Colon (tissue), 2 donors: ENCODE results near the gene FNDC8.
"Not testable (repeated sequence)": the region's sequence is repeated elsewhere in the genome, so short reads cannot be mapped to it uniquely, and the experiment has no call there.

Experiments used
- FAIRE-seq: peaks from 2 replicates; lab custom pipeline; 2012; peaks lifted over from hg19 to GRCh38; lab: Jason Lieb, UNC
- donor health status: control.
- donor health status: control.

Gene FNDC8

DNA sequence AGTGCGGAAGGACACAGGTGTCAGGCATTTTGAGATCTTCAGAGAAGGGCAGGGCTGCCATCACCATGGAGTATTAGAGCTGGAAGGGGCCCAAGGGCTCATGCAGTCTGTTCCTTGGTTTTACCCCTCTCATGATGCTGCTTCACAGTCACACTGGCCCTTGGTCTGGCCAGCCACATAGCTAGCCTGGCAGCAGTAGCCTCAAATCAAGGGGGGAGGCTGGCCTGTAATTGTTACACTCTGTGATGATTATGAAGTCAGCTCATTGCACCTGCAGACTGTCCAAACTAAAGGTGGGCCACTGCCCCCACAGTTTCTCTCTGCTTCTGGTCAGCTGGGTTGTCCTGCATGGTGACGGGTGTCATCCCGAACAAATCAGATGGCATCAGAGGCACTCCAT lies at the start of gene FNDC8:
Gene FNDC8 (plus strand): TSS at position 301 of the 400 bp plus-strand sequence. CDS start 79 bp downstream, at position 380.
- no peak for FAIRE-seq

DNA sequence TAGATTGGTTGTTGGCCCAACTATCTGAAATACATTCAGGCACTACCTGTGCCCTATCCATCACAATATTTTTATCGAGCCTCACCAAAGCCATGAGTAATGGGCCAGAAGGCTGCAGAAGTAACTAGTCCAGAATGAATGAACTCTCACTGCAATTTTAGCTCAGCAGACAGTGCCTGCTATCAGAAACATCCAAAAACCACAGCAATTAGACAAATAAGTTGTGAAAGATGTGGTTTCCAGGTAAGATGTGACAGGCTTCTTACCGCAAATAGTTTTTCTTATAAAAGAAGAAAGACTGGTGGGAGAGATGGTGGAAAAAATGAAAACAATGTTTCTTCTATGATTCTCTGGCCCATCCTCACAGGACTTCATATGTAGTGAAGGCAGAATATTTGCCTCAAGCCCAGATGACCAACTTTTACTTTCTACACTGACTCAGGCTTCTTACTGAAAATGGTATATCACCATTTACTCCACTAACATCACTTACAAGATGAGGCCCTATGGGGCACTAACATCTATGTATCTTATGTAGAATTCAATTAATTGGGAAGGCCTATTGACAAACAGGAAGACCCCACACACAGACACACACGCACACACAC lies 48.1 kb upstream of the FNDC8 start:
- no peak for FAIRE-seq

DNA sequence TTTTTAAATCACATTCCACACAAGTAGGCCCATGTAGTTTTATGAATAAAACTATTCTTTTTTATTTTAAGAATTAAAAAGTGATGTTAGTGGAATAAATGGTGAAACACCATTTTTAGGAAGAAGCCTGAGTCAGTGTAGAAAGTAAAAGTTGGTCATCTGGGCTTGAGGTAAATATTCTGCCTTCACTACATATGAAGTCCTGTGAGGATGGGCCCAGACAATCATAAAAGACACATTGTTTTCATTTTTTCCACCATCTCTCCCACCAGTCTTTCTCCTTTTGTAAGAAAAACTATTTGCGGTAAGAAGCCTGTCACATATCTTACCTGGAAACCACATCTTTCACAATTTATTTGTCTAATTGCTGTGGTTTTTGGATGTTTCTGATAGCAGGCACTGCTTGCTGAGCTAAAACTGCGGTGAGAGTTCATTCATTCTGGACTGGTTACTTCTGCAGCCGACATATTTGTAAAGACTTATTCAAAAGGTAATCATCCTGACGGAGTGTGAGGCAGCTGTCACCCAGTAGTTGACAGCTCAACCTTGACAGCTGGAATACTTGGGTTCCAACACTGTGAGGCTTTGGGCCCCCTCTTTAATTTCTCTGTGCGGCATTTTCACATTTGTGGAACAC lies 47.3 kb upstream of the FNDC8 start:
- no peak for FAIRE-seq

DNA sequence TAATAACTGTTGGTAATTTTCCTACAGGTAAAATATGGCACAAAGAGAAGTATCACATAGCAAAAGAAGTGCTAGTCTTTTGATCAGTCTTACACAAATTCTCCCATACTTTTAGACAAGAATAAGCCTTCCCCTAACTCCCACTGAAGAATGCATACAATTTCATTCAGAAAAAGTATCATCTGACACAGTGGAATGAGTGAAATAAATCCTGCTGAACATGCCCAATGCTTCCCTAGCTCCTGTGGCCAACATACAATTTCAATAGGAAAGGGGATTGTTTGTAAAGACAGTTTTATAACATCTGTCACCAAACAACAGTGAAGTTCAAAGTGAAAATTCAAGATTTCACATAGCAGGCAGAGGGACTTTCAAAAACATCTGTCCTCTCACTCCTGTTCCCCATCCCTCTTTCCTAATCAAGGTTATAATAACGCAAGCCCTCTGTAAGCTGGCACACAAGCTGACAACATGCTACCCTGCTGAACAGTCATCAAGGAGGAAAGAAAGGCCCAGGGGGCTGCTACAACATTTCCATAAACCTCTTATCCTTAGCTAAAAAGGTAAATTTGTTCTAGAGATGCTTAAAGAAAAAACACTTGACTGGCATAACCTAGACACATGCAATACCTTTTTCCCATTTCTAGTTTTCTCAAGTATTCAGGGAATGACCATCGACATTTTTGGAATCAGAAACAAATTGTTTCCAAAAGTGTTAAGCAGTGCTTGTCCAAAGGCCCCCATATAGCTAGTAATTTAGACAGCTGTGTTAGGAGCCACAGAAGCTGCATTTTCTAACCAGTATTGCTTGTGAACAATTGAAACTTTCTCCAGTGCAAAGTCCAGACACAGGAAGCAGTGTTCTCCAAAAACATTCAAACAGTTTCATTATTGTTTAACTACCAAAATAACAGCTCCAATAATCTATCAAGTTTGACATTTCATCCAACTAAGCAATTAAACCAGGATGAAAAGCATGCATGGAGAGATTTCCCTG lies 46.4 kb upstream of the FNDC8 start:
- FAIRE-seq, result no peak

DNA sequence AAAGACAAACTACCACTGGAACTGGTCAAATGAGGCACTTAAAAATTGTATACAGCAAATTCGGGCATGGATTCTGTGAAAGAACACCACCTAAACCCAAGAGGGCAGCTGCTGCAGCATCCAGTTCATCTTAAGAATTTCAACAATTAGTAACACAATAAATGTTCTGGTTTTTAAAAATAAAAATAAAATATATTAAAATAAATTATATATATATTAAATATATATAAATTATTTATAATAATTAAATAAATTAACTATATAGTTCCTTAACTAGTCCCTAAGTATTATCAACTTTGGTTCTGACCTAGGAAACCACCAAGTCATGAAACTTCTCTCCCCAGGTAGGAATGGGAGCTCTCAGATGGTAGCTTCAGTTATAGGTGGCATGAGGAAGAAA lies 44.5 kb upstream of the FNDC8 start:
- no peak for FAIRE-seq

DNA sequence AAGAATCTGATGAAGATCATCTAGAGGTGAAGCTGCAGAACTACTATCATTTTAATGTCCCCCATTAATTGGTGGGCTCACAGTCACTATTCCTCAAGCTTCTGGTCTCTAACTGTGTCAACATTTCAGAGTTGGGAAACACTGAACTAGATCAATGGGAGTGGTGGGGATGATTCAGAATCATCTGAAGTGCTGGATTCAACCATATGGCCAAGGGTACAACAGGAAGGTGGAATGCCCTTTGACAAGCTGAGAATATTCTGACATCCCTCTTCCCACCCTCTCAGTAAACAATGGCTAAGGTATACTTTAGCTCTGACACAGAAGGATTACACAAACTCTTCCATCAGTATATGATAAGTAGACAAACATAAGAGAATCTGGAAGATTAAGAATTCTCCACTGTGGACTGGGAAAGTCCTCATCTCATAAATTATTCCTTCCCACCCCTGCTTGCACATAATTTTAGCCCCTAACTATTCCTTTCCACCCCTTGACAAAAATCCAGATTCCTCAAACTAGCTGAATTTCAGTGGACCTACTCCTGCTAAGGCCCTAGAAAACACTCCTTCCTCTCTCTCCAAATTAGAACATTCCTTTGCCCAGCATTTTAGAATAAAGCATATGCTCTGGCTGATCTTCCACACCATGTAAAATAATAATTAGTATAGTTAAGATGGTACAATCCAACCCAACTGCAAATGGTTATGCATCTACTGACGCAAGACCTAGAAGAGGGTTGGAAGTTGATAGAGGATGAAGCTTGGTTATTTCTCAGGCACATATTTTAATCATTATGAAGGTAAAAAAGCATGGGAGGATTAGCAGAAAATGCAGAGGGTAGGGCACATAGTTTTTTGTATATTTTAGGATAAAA lies 41.6 kb upstream of the FNDC8 start:
- FAIRE-seq, result no peak

DNA sequence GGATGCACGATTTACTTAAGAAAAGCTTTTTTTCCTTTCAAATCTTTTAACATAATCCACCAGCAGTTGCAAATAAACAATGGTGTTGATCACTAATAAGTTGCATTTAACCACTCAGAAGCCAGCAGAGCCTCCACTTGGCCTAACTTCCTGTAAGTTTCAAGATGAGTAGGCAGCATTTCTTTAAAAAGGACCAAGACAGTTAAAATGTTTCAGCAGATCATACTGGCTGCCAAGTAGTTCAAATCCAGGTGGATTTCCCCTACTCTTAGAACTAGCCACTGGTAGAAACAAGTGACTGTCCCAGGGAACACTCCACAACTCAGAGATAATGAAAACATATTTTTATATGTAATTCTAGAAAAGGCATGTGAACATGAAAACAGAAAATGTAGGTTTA lies 40.9 kb upstream of the FNDC8 start:
- FAIRE-seq, result no peak

DNA sequence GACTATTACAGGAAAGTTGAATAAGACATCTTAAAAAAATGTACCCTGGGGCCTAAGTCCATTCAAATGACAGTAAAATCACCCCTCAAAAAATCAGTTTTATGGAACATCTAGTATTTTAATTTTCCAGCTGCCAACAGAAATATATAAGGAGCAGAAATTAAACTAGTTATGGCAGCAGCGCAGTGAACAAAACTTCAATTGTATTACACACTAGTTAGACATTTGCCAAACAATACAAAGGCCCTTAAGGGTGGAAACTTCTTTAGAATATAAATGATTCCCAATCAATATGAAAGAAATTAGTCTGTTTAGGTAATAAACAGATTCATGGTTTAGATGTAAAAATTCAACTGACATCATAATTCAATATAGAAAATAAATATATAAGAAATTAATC lies 39.8 kb upstream of the FNDC8 start:
- FAIRE-seq, result no peak

DNA sequence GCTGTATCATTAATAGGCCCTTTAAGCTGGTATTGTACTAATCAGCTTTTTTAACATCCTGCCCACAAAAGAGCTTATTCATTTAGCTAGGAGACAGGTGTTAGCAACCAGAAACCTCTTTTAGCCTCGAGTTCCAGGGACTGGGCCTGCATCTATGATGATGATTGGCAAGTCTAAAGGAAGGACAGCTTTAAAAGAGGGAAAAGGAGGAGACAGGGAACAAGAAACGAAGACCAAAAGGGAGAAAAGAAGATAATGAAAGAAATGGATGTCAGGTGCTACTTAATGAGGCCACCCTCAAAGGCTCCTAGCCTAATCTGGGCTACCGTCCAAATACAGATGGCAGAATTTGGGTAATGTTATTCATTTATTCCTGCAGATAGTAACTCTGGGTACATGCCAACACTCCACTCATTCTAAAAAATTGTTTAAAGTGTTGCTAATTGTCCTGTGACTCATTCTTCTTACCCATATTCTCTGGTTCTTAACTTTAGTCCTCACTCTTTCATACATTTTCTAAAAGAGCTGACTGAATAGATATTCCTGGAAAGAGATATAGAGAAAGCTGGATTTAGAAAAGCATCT lies 39.2 kb upstream of the FNDC8 start:
- FAIRE-seq, result no peak

DNA sequence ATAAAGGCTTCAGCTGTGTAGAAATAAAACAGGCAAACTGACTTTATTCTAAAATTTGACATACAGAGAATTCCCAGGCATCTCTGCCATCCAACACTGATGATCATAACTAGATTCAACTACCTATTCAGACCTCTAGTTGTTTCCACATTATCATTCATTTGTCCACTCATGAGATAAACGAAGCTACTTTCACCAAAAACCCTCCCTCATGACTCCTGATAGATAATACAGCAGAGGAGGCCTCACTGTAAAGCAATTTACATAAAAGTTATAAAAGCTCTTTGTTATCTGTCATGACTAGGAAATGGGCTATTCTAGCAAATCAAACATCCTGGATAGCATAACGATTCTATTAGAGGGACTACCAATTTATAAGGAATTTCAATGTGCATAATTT lies 38.3 kb upstream of the FNDC8 start:
- FAIRE-seq, result no peak

DNA sequence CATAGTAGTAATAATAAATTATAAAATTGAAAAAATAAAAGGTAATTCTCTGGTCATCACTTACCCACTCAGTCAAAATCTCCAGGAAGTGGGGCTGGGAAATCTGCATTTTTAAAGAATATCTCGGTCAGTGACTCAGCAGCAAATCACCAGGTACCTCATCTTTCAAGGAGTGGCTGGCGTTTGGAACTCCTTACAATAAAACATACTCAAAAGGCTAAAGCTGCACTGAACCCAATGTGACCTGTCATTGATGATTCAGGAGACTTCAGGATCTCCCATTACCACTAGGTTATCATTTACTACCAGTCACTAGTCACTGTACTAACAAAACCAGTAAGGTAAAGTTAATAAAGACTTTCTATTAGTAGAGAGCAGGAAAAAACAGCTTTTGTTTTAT lies 36.4 kb upstream of the FNDC8 start:
- FAIRE-seq, result no peak

DNA sequence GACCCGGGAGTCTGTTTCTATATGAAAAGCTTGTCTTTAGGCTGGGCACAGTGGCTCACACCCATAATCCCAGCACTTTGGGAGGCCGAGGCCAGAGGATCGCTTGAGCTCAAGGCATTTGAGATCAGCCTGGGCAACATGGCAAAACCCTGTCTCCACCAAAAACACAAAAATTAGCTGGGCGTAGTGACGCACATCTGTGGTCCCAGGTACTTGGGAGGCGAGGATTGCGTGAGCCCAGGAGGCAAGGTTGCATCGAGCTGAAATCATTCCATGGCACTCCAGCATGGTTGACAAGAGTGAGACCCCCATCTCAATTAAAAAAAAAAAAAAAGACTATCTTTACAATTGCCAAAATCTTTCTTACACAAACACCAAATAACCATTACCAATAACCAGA lies 35.3 kb upstream of the FNDC8 start:
- FAIRE-seq, result no peak

DNA sequence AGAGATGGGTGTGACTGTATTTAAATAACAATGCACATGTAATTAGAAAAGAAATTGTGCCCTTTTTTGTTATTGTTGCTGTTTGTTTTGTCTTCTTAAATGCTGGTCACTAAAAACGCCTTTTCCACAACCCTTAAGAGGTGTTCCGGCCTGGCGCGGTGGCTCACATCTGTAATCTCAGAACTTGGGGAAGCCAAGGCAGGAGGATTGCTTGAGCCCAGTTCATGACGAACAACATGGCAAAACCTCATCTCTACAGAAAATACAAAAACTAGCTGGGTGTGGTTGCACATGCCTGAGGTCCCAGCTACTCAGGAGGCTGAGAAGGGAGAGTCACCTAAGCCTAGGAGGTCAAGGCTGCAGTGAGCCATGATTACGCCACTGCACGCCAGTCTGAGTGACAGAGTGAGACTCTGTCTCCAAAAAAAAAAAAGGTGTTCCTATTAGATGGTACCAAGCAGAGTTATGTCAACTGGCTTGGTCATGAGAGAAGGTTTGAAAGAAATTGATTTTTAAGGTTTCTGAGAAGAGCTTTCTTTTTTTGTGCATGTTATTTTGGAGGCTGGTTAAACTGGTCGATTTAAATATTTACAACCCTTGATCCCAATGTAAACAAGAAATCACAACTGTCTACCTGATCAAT lies 34.4 kb upstream of the FNDC8 start:
- FAIRE-seq, result no peak

DNA sequence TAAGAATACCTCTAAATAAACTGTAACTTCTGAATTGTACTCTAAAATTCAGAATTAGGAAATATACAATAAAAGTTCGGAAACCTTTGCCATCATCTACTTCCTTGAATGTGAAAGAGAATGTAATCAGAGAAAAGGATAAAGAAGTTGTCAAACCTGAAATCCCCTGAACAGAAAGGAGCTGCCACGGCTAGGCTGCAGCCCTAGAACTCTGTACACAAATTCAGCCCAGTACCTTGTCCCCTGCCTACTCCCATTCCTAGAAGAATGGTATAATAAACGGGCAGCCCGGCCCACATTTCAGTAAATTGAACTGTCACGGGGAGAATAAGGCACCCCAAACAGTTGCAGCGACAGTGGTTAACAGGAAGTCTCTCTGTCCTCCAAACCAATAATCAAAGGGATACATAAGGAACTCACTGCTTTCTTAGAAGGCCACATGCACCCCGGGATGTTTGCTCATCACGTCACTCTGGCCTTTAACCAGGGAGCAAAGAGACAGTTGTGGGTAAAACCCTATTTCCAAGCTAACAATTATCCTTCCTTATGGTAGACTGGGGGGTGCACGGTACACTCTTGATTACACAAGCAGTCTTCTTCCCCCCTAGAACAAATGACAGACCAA lies 33.6 kb upstream of the FNDC8 start:
- no peak for FAIRE-seq

DNA sequence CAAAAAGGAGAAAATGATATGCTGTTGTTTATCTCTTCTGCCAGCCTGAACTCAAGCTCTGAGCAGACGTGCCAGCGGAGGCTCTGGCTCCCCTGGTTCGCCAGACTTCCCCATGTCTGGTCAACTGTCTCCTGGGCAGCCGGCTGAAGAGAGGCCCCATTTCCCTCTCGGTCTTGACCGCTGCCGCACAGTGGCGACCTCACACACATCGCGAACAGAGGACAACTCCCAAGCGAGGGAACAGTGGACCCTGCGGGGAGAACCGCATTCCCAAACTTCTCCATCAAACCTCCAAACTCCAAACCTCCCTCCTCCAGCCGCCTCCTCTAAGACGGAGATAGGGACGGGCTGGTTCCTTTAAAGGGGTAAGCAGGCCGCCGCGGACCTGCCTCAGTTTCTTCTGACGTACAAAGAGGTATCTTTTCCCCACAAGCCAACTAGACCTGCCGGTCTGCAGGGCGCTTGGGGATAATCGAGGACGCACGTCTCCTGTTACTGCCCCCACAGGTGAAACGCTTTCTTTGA lies 33.0 kb upstream of the FNDC8 start:
- no peak for FAIRE-seq

DNA sequence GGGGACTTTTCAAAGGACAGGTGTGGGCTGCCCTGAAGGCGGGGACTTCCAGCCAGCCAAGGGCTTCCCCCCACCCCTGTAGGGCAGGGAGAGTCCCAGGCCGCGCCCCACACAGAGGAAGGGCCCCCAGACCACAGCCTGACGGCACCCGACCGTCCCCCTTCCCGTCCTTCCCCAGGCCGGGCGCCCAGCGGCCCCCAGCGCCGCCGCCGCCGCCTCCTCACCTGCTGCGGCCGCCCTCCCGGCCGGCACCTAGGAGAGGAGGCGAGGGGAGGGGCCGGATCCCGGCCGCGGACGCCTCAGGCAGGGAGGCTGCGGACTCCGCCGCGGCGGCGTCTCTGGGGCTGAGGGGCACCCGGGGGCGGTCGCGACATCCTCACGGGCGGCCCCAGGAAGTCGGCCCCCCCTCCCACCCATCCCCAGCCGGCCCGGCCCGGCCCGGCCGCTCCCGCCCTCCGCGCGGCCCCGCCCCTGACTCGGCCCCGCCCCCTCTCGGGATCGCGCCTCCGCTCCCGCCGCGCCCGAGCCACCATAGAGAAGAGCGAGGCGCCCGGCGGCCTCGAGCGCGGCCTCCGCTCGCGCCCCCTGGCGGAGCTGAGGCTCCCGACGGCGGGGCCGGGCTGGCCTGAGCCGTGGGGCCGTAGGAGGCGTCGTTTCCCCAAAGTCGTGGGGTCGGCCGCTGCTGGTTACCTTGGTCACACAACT lies 32.4 kb upstream of the FNDC8 start:
- no peak for FAIRE-seq

DNA sequence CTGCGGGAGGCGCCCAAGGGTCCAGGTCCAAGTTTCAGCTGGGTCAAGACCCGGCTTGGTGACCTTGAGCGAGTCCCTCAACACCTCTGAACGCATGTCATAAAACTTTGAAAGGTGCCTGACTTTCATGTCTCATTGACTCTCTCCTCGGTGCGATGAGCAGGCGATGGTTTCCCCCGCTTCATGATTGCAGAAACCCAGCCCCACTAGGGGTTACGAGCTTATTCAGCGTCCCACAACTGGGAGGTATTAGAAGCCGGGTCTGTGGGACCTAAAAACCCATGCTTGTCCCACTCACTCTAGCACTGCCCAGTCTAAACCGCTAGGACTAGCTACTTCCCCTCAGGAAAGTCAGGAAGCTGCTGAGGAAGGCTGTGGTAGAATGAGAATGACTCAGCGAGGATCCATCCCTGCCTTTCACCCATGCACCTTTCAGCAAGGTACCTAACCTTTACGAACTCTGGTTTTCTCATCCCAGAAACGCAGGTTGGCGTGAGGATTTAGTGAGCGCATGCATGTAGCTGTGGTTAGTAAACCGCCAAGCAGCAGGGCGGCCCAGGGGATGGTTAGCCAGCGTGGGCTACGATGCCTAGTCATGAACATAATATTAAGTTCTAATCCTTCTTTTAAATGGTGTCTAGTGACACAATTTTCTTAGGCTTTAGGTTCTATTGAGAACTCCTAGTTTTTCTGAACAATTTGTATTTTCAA lies 31.7 kb upstream of the FNDC8 start:
- no peak for FAIRE-seq

DNA sequence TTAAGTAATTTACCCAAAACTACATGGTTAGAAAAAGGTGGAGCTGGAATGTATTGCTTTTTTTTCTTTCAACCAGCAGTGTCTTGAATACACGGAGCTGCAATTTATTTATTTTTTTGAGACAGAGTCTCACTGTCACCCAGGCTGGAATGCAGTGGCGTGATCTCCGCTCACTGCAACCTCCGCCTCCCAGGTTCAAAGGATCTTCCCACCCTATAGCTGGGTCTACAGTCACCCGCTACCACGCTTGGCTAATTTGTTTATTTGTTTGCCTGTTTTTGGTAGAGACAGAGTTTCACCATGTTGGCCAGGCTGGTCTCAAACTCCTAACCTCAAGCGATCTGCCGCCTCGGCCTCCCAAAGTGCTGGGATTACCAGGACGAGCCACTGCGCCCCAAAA lies 30.7 kb upstream of the FNDC8 start:
- not testable (repeated sequence) for FAIRE-seq

DNA sequence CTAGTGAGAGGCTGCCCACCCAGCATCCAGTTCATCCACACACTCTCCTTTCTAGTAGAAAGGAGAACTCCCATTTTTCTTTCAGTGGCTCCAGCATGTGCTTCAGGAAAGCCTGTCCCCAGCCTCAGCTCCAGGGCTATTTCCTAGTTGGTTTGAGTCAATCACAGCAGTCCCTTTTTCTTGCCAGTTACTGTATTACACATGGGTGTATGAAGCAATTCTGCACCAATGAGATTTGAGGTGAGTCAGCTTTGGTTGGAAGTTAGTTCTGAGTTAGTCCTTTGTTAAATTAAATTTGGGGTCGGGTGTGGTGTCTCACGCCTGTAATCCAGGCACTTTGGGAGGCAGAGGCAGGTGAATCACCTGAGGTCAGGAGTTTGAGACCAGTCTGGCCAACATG lies 26.5 kb upstream of the FNDC8 start:
- FAIRE-seq, result no peak
